Measurements from ENCODE around the gene SH3GL3. TPM values are rescaled to one million over a fixed set of nuclear protein-coding genes. Genes with fewer than 3 reads are reported as not detected.

Gene SH3GL3
- total RNA-seq, 2 experiments from 2014 or later: not detected

- no peaks in the 10 kb centered on the region for H3K4me1 Mint-ChIP-seq
- ChIA-PET POLR2A (no interaction called here), CTCF (interaction anchor here (0.9 to 1.8 kb wide), 2 partner anchors 9 to 456 kb away, joined by 4 to 6 read pairs; no protein-coding TSS in a partner anchor)
- H3K36me3 Mint-ChIP-seq (ENCODE audit: low read depth): no peaks in the 10 kb centered on the region
- H3K27me3 Mint-ChIP-seq: peaks cover 2% of the 10 kb centered on the region
- H3K27ac Mint-ChIP-seq: no peak overlapping the region
- no peak for DNase-seq
- H3K9me3 Mint-ChIP-seq: no peaks in the 10 kb centered on the region
- no peak overlapping the region for H3K4me3 Mint-ChIP-seq
Observed at GRCh38 chr15:83567318-83567717, 120.2 kb downstream of the SH3GL3 start.

GRCh38 chr15:83569341-83569740 lies 122.2 kb downstream of the SH3GL3 start:
- POLR2A ChIA-PET: no interaction called here
- no peak overlapping the region for H3K27ac Mint-ChIP-seq
- no peaks in the 10 kb centered on the region for H3K4me1 Mint-ChIP-seq
- peaks cover 4% of the 10 kb centered on the region for H3K27me3 Mint-ChIP-seq
- no peaks in the 10 kb centered on the region for H3K36me3 Mint-ChIP-seq (ENCODE audit: low read depth)
- DNase-seq: no peak
- CTCF ChIA-PET: interaction anchor here (0.8 to 1.4 kb wide), 3 partner anchors 8 to 321 kb away, joined by 3 to 5 read pairs (median 5); no protein-coding TSS in a partner anchor
- no peak overlapping the region for H3K4me3 Mint-ChIP-seq
- H3K9me3 Mint-ChIP-seq: no peaks in the 10 kb centered on the region

- ChIA-PET CTCF (interaction anchor here (1.4 kb wide), 1 partner anchor 10 kb away, joined by 5 read pairs; no protein-coding TSS in a partner anchor), POLR2A (no interaction called here)
- Mint-ChIP-seq H3K27ac (no peak overlapping the region), H3K4me1 (no peaks in the 10 kb centered on the region), H3K36me3 (ENCODE audit: low read depth) (no peaks in the 10 kb centered on the region), H3K9me3 (no peaks in the 10 kb centered on the region), H3K4me3 (no peak overlapping the region), H3K27me3 (peaks cover 2% of the 10 kb centered on the region)
- DNase-seq: no peak
Observed at GRCh38 chr15:83570756-83571155, 123.6 kb downstream of the SH3GL3 start.

- no peaks in the 10 kb centered on the region for H3K4me1 Mint-ChIP-seq
- CTCF ChIA-PET: interaction anchor here (0.6 to 3.6 kb wide), 5 partner anchors 10 to 324 kb away, joined by 3 to 17 read pairs (median 4); no protein-coding TSS in a partner anchor
- POLR2A ChIA-PET: no interaction called here
Observed at GRCh38 chr15:83571820-83572707, 124.9 kb downstream of the SH3GL3 start.

GRCh38 chr15:83574345-83574744 lies 127.2 kb downstream of the SH3GL3 start:
- Mint-ChIP-seq H3K4me3 (no peak overlapping the region), H3K27ac (no peak overlapping the region), H3K27me3 (peaks cover 2% of the 10 kb centered on the region), H3K36me3 (ENCODE audit: low read depth) (no peaks in the 10 kb centered on the region), H3K4me1 (no peaks in the 10 kb centered on the region), H3K9me3 (no peaks in the 10 kb centered on the region)
- ChIA-PET POLR2A (no interaction called here), CTCF (interaction anchor here (1.4 to 3.6 kb wide), 2 partner anchors 9 to 13 kb away, joined by 4 to 17 read pairs; no protein-coding TSS in a partner anchor)
- no peak for DNase-seq

More at GRCh38 chr15:83571820-83572707, 124.9 kb downstream of the SH3GL3 start:
- no peaks in the 10 kb centered on the region for H3K9me3 Mint-ChIP-seq
- H3K27ac Mint-ChIP-seq: no peak overlapping the region
- H3K27me3 Mint-ChIP-seq: peaks cover 2% of the 10 kb centered on the region
- H3K36me3 Mint-ChIP-seq (ENCODE audit: low read depth): no peaks in the 10 kb centered on the region
- DNase-seq: no peak
- H3K4me3 Mint-ChIP-seq: no peak overlapping the region

GRCh38 chr15:83578691-83579090 lies 131.6 kb downstream of the SH3GL3 start:
- no peaks in the 10 kb centered on the region for H3K36me3 Mint-ChIP-seq (ENCODE audit: low read depth)
- no peak overlapping the region for H3K27ac Mint-ChIP-seq
- no peaks in the 10 kb centered on the region for H3K4me1 Mint-ChIP-seq
- no peaks in the 10 kb centered on the region for H3K9me3 Mint-ChIP-seq
- no peak overlapping the region for H3K4me3 Mint-ChIP-seq
- peaks cover under 1% of the 10 kb centered on the region for H3K27me3 Mint-ChIP-seq
- ChIA-PET CTCF (no interaction called here), POLR2A (no interaction called here)
- DNase-seq: no peak

GRCh38 chr15:83581381-83581780 lies 134.2 kb downstream of the SH3GL3 start:
- DNase-seq: no peak
- no peak overlapping the region for H3K4me3 Mint-ChIP-seq
- H3K27ac Mint-ChIP-seq: no peak overlapping the region
- H3K9me3 Mint-ChIP-seq: no peaks in the 10 kb centered on the region
- H3K27me3 Mint-ChIP-seq: no peaks in the 10 kb centered on the region
- POLR2A ChIA-PET: no interaction called here
- H3K36me3 Mint-ChIP-seq (ENCODE audit: low read depth): no peaks in the 10 kb centered on the region
- H3K4me1 Mint-ChIP-seq: no peaks in the 10 kb centered on the region
- CTCF ChIA-PET: no interaction called here

- Mint-ChIP-seq H3K27ac (no peak overlapping the region), H3K4me3 (no peak overlapping the region), H3K4me1 (no peaks in the 10 kb centered on the region), H3K36me3 (ENCODE audit: low read depth) (no peaks in the 10 kb centered on the region), H3K9me3 (no peaks in the 10 kb centered on the region), H3K27me3 (no peaks in the 10 kb centered on the region)
- CTCF ChIA-PET: no interaction called here
- POLR2A ChIA-PET: no interaction called here
- no peak for DNase-seq
Observed at GRCh38 chr15:83582381-83582780, 135.2 kb downstream of the SH3GL3 start.

GRCh38 chr15:83585601-83586335 lies 138.6 kb downstream of the SH3GL3 start:
- ChIA-PET POLR2A (no interaction called here), CTCF (interaction anchor here (1.2 kb wide), 1 partner anchor 20 kb away, joined by 4 read pairs; no protein-coding TSS in a partner anchor)
- Mint-ChIP-seq H3K4me3 (no peak overlapping the region), H3K27ac (no peak overlapping the region), H3K27me3 (no peaks in the 10 kb centered on the region), H3K9me3 (no peaks in the 10 kb centered on the region), H3K4me1 (no peaks in the 10 kb centered on the region), H3K36me3 (ENCODE audit: low read depth) (no peaks in the 10 kb centered on the region)
- no peak for DNase-seq

GRCh38 chr15:83587091-83587490 lies 139.9 kb downstream of the SH3GL3 start:
- CTCF ChIA-PET: interaction anchor here (0.6 to 1.2 kb wide), 2 partner anchors 15 to 22 kb away, joined by 4 read pairs; no protein-coding TSS in a partner anchor
- no peaks in the 10 kb centered on the region for H3K27me3 Mint-ChIP-seq

GRCh38 chr15:83588441-83588840 lies 141.3 kb downstream of the SH3GL3 start:
- Mint-ChIP-seq H3K27ac (no peak overlapping the region), H3K4me3 (no peak overlapping the region), H3K27me3 (no peaks in the 10 kb centered on the region), H3K9me3 (no peaks in the 10 kb centered on the region), H3K4me1 (no peaks in the 10 kb centered on the region), H3K36me3 (ENCODE audit: low read depth) (no peaks in the 10 kb centered on the region)
- ChIA-PET POLR2A (no interaction called here), CTCF (no interaction called here)
- DNase-seq: no peak

More at GRCh38 chr15:83587091-83587490, 139.9 kb downstream of the SH3GL3 start:
- H3K4me1 Mint-ChIP-seq: no peaks in the 10 kb centered on the region
- no peak overlapping the region for H3K4me3 Mint-ChIP-seq
- H3K9me3 Mint-ChIP-seq: no peaks in the 10 kb centered on the region
- H3K27ac Mint-ChIP-seq: no peak overlapping the region
- POLR2A ChIA-PET: no interaction called here
- no peaks in the 10 kb centered on the region for H3K36me3 Mint-ChIP-seq (ENCODE audit: low read depth)
- no peak for DNase-seq

GRCh38 chr15:83592370-83593040 lies 145.4 kb downstream of the SH3GL3 start:
- CTCF ChIA-PET: no interaction called here
- no peak overlapping the region for H3K27ac Mint-ChIP-seq
- no peaks in the 10 kb centered on the region for H3K9me3 Mint-ChIP-seq
- POLR2A ChIA-PET: no interaction called here
- no peaks in the 10 kb centered on the region for H3K36me3 Mint-ChIP-seq (ENCODE audit: low read depth)
- no peaks in the 10 kb centered on the region for H3K27me3 Mint-ChIP-seq
- DNase-seq: no peak
- H3K4me3 Mint-ChIP-seq: no peak overlapping the region
- no peaks in the 10 kb centered on the region for H3K4me1 Mint-ChIP-seq

GRCh38 chr15:83595191-83595590 lies 148.1 kb downstream of the SH3GL3 start:
- Mint-ChIP-seq H3K27me3 (no peaks in the 10 kb centered on the region), H3K27ac (no peak overlapping the region), H3K9me3 (peaks cover 2% of the 10 kb centered on the region), H3K4me1 (no peaks in the 10 kb centered on the region), H3K4me3 (no peak overlapping the region), H3K36me3 (ENCODE audit: low read depth) (no peaks in the 10 kb centered on the region)
- DNase-seq: no peak
- ChIA-PET CTCF (no interaction called here), POLR2A (no interaction called here)
